NT2/D1 (cell line): ENCODE results near the gene CRTAP.
"Not testable (repeated sequence)": the region's sequence is repeated elsewhere in the genome, so short reads cannot be mapped to it uniquely, and the experiment has no call there.

Experiments
- DNase-seq: peaks from one replicate; pipeline ENCODE4 v3.0.0-alpha.2; 2011; ENCODE audit warnings: low read depth, low spot score
- H3K27me3 ChIP-seq: 2 replicates; pipeline ENCODE4 v1.6.0; 2011; ENCODE audit warnings: mild to moderate bottlenecking; ENCODE audit not compliant: insufficient read length, insufficient read depth
- H3K36me3 ChIP-seq: 2 replicates; pipeline ENCODE4 v1.6.1; 2011; ENCODE audit warnings: mild to moderate bottlenecking, low read length, mixed read lengths; ENCODE audit not compliant: insufficient read depth, insufficient read length
- H3K4me1 ChIP-seq: 2 replicates; pipeline ENCODE4 v1.5.1; 2011; ENCODE audit not compliant: insufficient read depth, insufficient read length
- H3K4me3 ChIP-seq: 2 replicates; pipeline ENCODE4 v1.5.1; 2011; ENCODE audit warnings: low read depth; ENCODE audit not compliant: insufficient read length
- H3K9ac ChIP-seq: 2 replicates; pipeline ENCODE4 v1.6.0; 2011; ENCODE audit warnings: low read depth; ENCODE audit not compliant: insufficient read length
- H3K9me3 ChIP-seq: 2 replicates; pipeline ENCODE4 v1.5.1; 2011; ENCODE audit warnings: mild to moderate bottlenecking, low read length; ENCODE audit not compliant: insufficient read depth
- SUZ12 ChIP-seq: IDR thresholded peaks from 2 replicates; pipeline ENCODE4 v1.6.1; 2011; ENCODE audit not compliant: insufficient read length, insufficient read depth; ENCODE audit errors: extremely low read depth
- YY1 ChIP-seq: IDR thresholded peaks from 2 replicates; pipeline ENCODE4 v1.6.1; 2011; ENCODE audit not compliant: insufficient read length, insufficient read depth
- ZNF274 ChIP-seq: IDR thresholded peaks from 2 replicates; pipeline ENCODE4 v1.6.1; 2011; ENCODE audit warnings: mild to moderate bottlenecking, low read depth, low read length

CRTAP gene

GRCh38 chr3:33155301-33155700 is 41.5 kb downstream of the CRTAP start:
- Histone ChIP-seq H3K27me3 (no peaks in the 10 kb centered on the region), H3K9ac (no peak overlapping the region), H3K9me3 (no peaks in the 10 kb centered on the region), H3K4me3 (no peak overlapping the region), H3K36me3 (no peaks in the 10 kb centered on the region), H3K4me1 (no peaks in the 10 kb centered on the region)
- TF ChIP-seq YY1: no peak
- TF ChIP-seq ZNF274: no peak
- TF ChIP-seq SUZ12: no peak
- no peak for DNase-seq

GRCh38 chr3:33159234-33159633 is 45.4 kb downstream of the CRTAP start:
- Histone ChIP-seq H3K9ac (no peak overlapping the region), H3K36me3 (no peaks in the 10 kb centered on the region), H3K27me3 (no peaks in the 10 kb centered on the region), H3K4me1 (no peaks in the 10 kb centered on the region), H3K4me3 (no peak overlapping the region), H3K9me3 (no peaks in the 10 kb centered on the region)
- TF ChIP-seq SUZ12 (no peak), YY1 (no peak)
- no peak for DNase-seq

GRCh38 chr3:33159981-33160380 is 46.2 kb downstream of the CRTAP start:
- TF ChIP-seq YY1: no peak
- TF ChIP-seq SUZ12: no peak
- no peak for TF ChIP-seq ZNF274
- Histone ChIP-seq H3K36me3 (no peaks in the 10 kb centered on the region), H3K4me3 (no peak overlapping the region), H3K9ac (no peak overlapping the region), H3K9me3 (no peaks in the 10 kb centered on the region), H3K27me3 (no peaks in the 10 kb centered on the region), H3K4me1 (no peaks in the 10 kb centered on the region)
- DNase-seq: no peak

DNA sequence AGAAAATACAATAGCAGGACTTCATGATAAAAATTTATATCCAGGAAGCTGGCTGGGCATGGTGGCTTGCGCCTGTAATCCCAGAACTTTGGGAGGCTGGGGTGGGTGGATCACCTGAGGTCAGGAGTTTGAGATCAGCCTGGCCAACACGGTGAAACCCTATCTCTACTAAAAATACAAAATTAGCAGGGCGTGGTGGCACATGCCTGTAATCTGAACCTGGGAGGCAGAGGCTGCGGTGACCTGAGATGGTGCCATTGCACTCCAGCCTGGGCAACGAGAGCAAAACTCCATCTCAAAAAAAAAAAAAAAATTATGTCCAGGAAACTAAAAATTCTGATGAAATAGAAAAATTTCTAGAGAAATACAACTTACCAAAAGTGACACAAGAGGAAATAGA is 48.8 kb downstream of the CRTAP start:
- not testable (repeated sequence) for H3K4me3 ChIP-seq, H3K9ac ChIP-seq, H3K9me3 ChIP-seq, DNase-seq, H3K36me3 ChIP-seq, H3K27me3 ChIP-seq, H3K4me1 ChIP-seq

GRCh38 chr3:33165372-33165771 is 51.6 kb downstream of the CRTAP start:
- no peak overlapping the region for H3K9ac ChIP-seq
- TF ChIP-seq ZNF274 (no peak), SUZ12 (no peak), YY1 (no peak)
- no peak overlapping the region for H3K4me3 ChIP-seq
- no peaks in the 10 kb centered on the region for H3K36me3 ChIP-seq
- H3K27me3 ChIP-seq: no peaks in the 10 kb centered on the region
- no peaks in the 10 kb centered on the region for H3K9me3 ChIP-seq
- no peak for DNase-seq
- peaks cover under 1% of the 10 kb centered on the region for H3K4me1 ChIP-seq

GRCh38 chr3:33166095-33166494 is 52.3 kb downstream of the CRTAP start:
- DNase-seq: no peak
- no peaks in the 10 kb centered on the region for H3K36me3 ChIP-seq
- H3K9me3 ChIP-seq: no peaks in the 10 kb centered on the region
- H3K9ac ChIP-seq: no peak overlapping the region
- H3K4me1 ChIP-seq: peaks cover 2% of the 10 kb centered on the region
- no peak overlapping the region for H3K4me3 ChIP-seq
- TF ChIP-seq ZNF274 (no peak), YY1 (no peak)
- no peaks in the 10 kb centered on the region for H3K27me3 ChIP-seq

DNA sequence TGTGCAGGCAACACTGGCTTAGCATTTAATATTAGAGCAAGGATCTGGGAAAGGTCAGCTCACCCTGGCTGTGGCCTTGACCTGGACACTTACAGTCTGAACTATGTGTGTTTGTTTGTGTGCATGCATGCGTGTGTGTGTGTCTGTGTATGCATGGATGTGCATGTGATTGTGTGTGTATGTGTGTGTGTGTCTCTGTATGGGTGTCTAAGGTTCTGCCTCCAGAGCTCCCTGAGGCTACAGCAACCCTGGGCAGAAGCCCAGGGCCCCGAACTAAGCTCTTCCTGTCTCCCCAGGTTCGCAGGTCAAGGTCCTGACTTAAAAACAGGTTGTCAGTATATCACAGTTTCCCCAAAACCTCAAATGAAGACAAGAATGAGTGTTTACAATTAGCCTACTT is 53.5 kb downstream of the CRTAP start:
- Histone ChIP-seq H3K27me3 (no peaks in the 10 kb centered on the region), H3K4me3 (no peak overlapping the region), H3K4me1 (peaks cover 2% of the 10 kb centered on the region), H3K36me3 (no peaks in the 10 kb centered on the region), H3K9me3 (no peaks in the 10 kb centered on the region), H3K9ac (no peak overlapping the region)
- TF ChIP-seq ZNF274 (no peak), YY1 (no peak), SUZ12 (no peak)
- no peak for DNase-seq

DNA sequence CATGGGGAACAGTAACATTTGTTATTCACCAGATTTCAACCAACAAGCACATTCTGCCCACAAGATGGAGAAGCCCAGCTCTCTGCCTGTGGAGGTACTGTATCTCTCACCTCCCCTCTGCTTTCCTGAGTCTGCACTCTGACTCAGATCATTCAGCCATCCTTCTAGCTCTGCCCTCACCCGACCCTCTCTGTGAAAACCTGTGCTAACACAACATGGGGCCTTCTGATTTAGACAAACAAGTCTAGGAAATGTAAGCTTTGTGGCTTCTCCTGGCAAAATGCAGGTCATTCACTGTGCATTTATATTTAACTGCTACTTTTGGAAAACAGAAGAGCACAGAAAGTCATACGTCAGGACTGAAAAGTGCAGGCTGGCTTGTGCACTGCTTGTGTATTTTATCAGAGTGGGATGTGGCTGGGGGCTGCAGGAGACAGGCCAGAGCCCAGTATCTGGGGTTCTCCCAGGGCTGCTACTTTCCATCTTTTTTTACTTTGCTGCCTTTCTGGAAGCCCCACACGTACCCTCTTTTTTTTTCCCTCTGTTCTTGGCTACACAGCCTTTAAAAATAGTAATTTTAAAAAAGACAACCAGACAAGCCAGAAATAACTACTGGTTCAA is 54.0 kb downstream of the CRTAP start:
- H3K4me3 ChIP-seq: no peak overlapping the region
- DNase-seq: peak; percentile 11
- H3K4me1 ChIP-seq: peaks cover 2% of the 10 kb centered on the region
- no peaks in the 10 kb centered on the region for H3K36me3 ChIP-seq
- H3K27me3 ChIP-seq: no peaks in the 10 kb centered on the region
- H3K9ac ChIP-seq: no peak overlapping the region
- H3K9me3 ChIP-seq: no peaks in the 10 kb centered on the region
- TF ChIP-seq ZNF274: no peak
- TF ChIP-seq SUZ12: no peak
- TF ChIP-seq YY1: no peak
